PC-3 (cell line): ENCODE results near the gene RGS17.

Experiments
- EZH2 ChIP-seq: fragments of 300-600 bp; sonication (generic); IDR thresholded peaks from one replicate; pipeline ENCODE4 v1.6.1; 2017; ENCODE audit warnings: antibody characterized with exemption, mild to moderate bottlenecking, low read length; ENCODE audit not compliant: unreplicated experiment
- TF ChIP-seq, protein P1 (sequence below): fragments of 300-600 bp; sonication (generic); conservative IDR thresholded peaks from 2 replicates; pipeline ENCODE4 v1.5.1; 2017; ENCODE audit warnings: antibody characterized with exemption, low read depth, mild to moderate bottlenecking, low read length

DNA sequence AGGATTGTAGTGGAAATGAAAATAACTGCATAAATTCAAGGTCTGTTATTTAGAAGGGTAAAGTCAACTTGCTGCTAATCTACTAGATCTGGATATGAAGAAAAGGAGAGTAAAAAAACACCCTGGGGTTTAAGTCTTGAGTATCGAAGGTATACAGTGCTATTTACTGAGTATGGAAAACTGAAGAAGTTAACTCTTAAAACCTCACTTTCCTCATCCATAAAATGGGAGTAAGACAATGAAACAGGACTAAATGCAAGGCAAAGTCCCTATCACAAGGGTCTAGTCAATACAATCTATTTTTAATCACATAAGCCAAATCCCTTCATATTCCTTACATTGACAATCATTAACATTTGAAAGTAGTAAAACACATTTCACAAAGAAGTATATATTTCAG lies 150.4 kb downstream of the RGS17 start:
- TF ChIP-seq, protein P1, sequence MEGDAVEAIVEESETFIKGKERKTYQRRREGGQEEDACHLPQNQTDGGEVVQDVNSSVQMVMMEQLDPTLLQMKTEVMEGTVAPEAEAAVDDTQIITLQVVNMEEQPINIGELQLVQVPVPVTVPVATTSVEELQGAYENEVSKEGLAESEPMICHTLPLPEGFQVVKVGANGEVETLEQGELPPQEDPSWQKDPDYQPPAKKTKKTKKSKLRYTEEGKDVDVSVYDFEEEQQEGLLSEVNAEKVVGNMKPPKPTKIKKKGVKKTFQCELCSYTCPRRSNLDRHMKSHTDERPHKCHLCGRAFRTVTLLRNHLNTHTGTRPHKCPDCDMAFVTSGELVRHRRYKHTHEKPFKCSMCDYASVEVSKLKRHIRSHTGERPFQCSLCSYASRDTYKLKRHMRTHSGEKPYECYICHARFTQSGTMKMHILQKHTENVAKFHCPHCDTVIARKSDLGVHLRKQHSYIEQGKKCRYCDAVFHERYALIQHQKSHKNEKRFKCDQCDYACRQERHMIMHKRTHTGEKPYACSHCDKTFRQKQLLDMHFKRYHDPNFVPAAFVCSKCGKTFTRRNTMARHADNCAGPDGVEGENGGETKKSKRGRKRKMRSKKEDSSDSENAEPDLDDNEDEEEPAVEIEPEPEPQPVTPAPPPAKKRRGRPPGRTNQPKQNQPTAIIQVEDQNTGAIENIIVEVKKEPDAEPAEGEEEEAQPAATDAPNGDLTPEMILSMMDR, result no peak
- no peak for TF ChIP-seq EZH2
